Endothelial cell of umbilical vein (primary cell): ENCODE measurements around the gene RALGAPB. TPM values are rescaled to one million over a fixed set of nuclear protein-coding genes. Genes with fewer than 3 reads are reported as not detected.

Experiments used
- BruUV-seq: library from RNA; stranded (reverse); fragments of 400-500 nt; replicated peaks from 2 replicates; lab custom pipeline; 2021; lab: Mats Ljungman, UMichigan
- CTCF ChIA-PET: fragments of 300-600, 350-600 bp; sonication (Branson Sonifier 250); formaldehyde crosslinking; loops from one replicate; lab custom pipeline; 2021; ENCODE audit warnings: antibody characterized with exemption, inconsistent platforms; lab: Charles Lee
- POLR2A ChIA-PET: fragments of 300-600, 350-600 bp; sonication (Branson Sonifier 250); formaldehyde crosslinking; loops from one replicate; lab custom pipeline; 2021; ENCODE audit warnings: antibody characterized with exemption, inconsistent platforms; lab: Charles Lee
- DNase-seq: peaks from one replicate; pipeline ENCODE4 v3.0.0-alpha.2; 2011; ENCODE audit warnings: low read depth, low spot score
- FAIRE-seq: peaks from 2 replicates; lab custom pipeline; 2011; peaks lifted over from hg19 to GRCh38; lab: Jason Lieb, UNC
- H2AFZ ChIP-seq: 2 replicates; pipeline ENCODE4 v1.6.0; 2012; ENCODE audit warnings: low read depth, low read length, control low read depth, inconsistent platforms
- H3K27ac ChIP-seq: 2 replicates; pipeline ENCODE4 v1.5.1; 2011; ENCODE audit warnings: low read depth, mild to moderate bottlenecking, control low read depth, low read length, moderate library complexity; ENCODE audit not compliant: insufficient read depth
- H3K27me3 ChIP-seq, 2 experiments: 2 replicates each; pipeline versions ENCODE4 v1.6.0 to v1.6.1; 2011; ENCODE audit warnings: low read length in 2 of 2, mixed read lengths in 1 of 2; ENCODE audit not compliant: control insufficient read depth in 2 of 2, insufficient read depth in 2 of 2
- H3K36me3 ChIP-seq, 2 experiments: 2 replicates in 1 of 2; 3 replicates in 1 of 2; pipeline ENCODE4 v1.5.1; 2011; ENCODE audit warnings: low read length in 2 of 2, mild to moderate bottlenecking in 1 of 2, moderate library complexity in 1 of 2; ENCODE audit not compliant: control insufficient read depth in 2 of 2, insufficient read depth in 2 of 2; ENCODE audit errors: extremely low read depth in 1 of 2
- H3K4me1 ChIP-seq: 3 replicates; pipeline ENCODE4 v1.5.1; 2011; ENCODE audit warnings: mild to moderate bottlenecking, low read length; ENCODE audit not compliant: control insufficient read depth, insufficient read depth; ENCODE audit errors: extremely low read depth
- H3K4me2 ChIP-seq: 2 replicates; pipeline ENCODE4 v1.6.1; 2011; ENCODE audit warnings: low read length, control low read depth, mixed read lengths; ENCODE audit not compliant: insufficient read depth
- H3K4me3 ChIP-seq, 3 experiments: fragments of 200-600 bp in 1 of 3; sonication (generic), shearing (Covaris generic) in 1 of 3; replicated peaks in 1 of 3; 2 replicates each; pipeline ENCODE4 v1.5.1; 2011 to 2016; ENCODE audit warnings: control low read depth in 3 of 3, low read length in 3 of 3, mild to moderate bottlenecking in 2 of 3, inconsistent platforms in 1 of 3, low read depth in 1 of 3, moderate library complexity in 1 of 3; ENCODE audit not compliant: insufficient read depth in 1 of 3
- H3K79me2 ChIP-seq: 2 replicates; pipeline ENCODE4 v1.6.0; 2012; ENCODE audit warnings: low read length, inconsistent platforms; ENCODE audit not compliant: control insufficient read depth, insufficient read depth
- H3K9ac ChIP-seq: replicated peaks from 2 replicates; pipeline ENCODE3; 2011; ENCODE audit warnings: low read length, control low read depth; ENCODE audit not compliant: insufficient read depth; ENCODE audit errors: extremely low read depth
- H3K9me1 ChIP-seq: replicated peaks from 3 replicates; pipeline ENCODE4 v1.6.0; 2011; ENCODE audit warnings: mild to moderate bottlenecking, low read length; ENCODE audit not compliant: control insufficient read depth, insufficient read depth; ENCODE audit errors: extremely low read depth
- H3K9me3 ChIP-seq: replicated peaks from 2 replicates; pipeline ENCODE4 v1.5.1; 2012; ENCODE audit warnings: low read length, inconsistent platforms; ENCODE audit not compliant: control insufficient read depth, insufficient read depth
- H4K20me1 ChIP-seq: replicated peaks from 2 replicates; pipeline ENCODE3; 2011; ENCODE audit warnings: mild to moderate bottlenecking, low read length; ENCODE audit not compliant: control insufficient read depth, insufficient read depth; ENCODE audit errors: extremely low read depth
- CTCF ChIP-seq, 2 donors: IDR thresholded peaks; 1 replicate in 1 of 2; 2 replicates in 1 of 2; pipeline ENCODE4 v1.5.1; 2011; ENCODE audit warnings: low read length in 2 of 2, mild to moderate bottlenecking in 2 of 2, moderate library complexity in 2 of 2, control low read depth in 1 of 2, inconsistent platforms in 1 of 2, low read depth in 1 of 2; ENCODE audit not compliant: insufficient read depth in 1 of 2; ENCODE audit errors: extremely low read depth in 1 of 2
- EZH2 ChIP-seq: IDR thresholded peaks from 2 replicates; pipeline ENCODE4 v1.6.1; 2012; ENCODE audit warnings: borderline replicate concordance, low read depth, mild to moderate bottlenecking, moderate library complexity, low read length, inconsistent platforms; ENCODE audit not compliant: severe bottlenecking
- FOS ChIP-seq: IDR thresholded peaks from 2 replicates; pipeline ENCODE4 v1.6.1; 2011; ENCODE audit warnings: mild to moderate bottlenecking, low read length, moderate library complexity, borderline replicate concordance; ENCODE audit not compliant: insufficient read depth
- GATA2 ChIP-seq: IDR thresholded peaks from 2 replicates; pipeline ENCODE4 v1.7.0; 2011; ENCODE audit warnings: low read depth, mild to moderate bottlenecking, moderate library complexity, mixed read lengths, low read length; ENCODE audit not compliant: insufficient read length, insufficient read depth
- JUN ChIP-seq: IDR thresholded peaks from 2 replicates; pipeline ENCODE4 v1.6.1; 2011; ENCODE audit warnings: borderline replicate concordance, low read depth; ENCODE audit not compliant: insufficient read length, insufficient read depth
- MAX ChIP-seq: IDR thresholded peaks from 2 replicates; pipeline ENCODE4 v1.6.1; 2011; ENCODE audit not compliant: insufficient read depth, insufficient read length
- MYC ChIP-seq: IDR thresholded peaks from one replicate; pipeline ENCODE4 v1.6.1; 2011; ENCODE audit warnings: mild to moderate bottlenecking, low read depth, low read length
- POLR2A ChIP-seq: IDR thresholded peaks from 2 replicates; pipeline ENCODE4 v1.6.1; 2012; ENCODE audit warnings: low read depth, mild to moderate bottlenecking, control low read depth, low read length
- POLR2AphosphoS5 ChIP-seq: IDR thresholded peaks from 2 replicates; pipeline ENCODE4 v1.6.1; 2012; ENCODE audit warnings: low read depth, mild to moderate bottlenecking, control low read depth, low read length, moderate library complexity; ENCODE audit not compliant: insufficient read depth
- dilution Hi-C: fragments of 300-500 bp; cut with MboI; formaldehyde crosslinking; loops from one replicate; pipeline ENCODE4 v1.15.0; 2019; ENCODE audit warnings: low sequenced_read_pairs; ENCODE audit not compliant: extremely low pct_ligation_motif_present
- intact Hi-C: fragments of 100-400 bp; cut with micrococcal nuclease; formaldehyde crosslinking; loops from one replicate; pipeline ENCODE4 v1.10.0; 2022
- polyA plus RNA-seq, 4 experiments: library from polyadenylated mRNA; depleted of rRNA in 3 of 4; stranded (reverse) in 3 of 4; unstranded in 1 of 4; fragments of >200 nt; gene quantifications; 2 replicates each; pipeline versions ENCODE4 v1.2.1 to v1.2.3, GENCODE V29; 2011 to 2012; ENCODE audit warnings: missing spikeins in 1 of 4
- total RNA-seq: library from RNA; stranded (reverse); gene quantifications from 2 replicates; pipeline ENCODE4 v1.2.3, GENCODE V29; 2021

Gene RALGAPB
- total and polyA plus RNA-seq, 2 donors (not counting 3 experiments of a cell fraction or from before 2014, with no cell fraction given) = 12.8 to 38.7 TPM

GRCh38 chr20:38579921-38580320 lies 107.3 kb downstream of the RALGAPB start:
- FAIRE-seq (no peak), DNase-seq (no peak)
- CTCF ChIA-PET = interaction anchor here (1.4 to 1.6 kb wide), 2 partner anchors 8 to 14 kb away, joined by 4 read pairs; no protein-coding TSS in a partner anchor
- Histone ChIP-seq H3K4me3 (no peak overlapping the region), H3K4me1 (no peaks in the 10 kb centered on the region), H3K36me3 (peaks cover 0 to 6% of the 10 kb centered on the region in 2 experiments), H2AFZ (no peak overlapping the region), H3K9ac (no peak overlapping the region), H3K4me2 (no peak overlapping the region), H3K27me3 (peaks cover 0 to 6% of the 10 kb centered on the region in 2 experiments), H3K9me1 (no peaks in the 10 kb centered on the region), H3K79me2 (no peaks in the 10 kb centered on the region), H4K20me1 (no peaks in the 10 kb centered on the region), H3K27ac (no peak overlapping the region), H3K9me3 (no peaks in the 10 kb centered on the region)
- dilution Hi-C loops = no loop called here
- TF ChIP-seq CTCF (IDR thresholded peaks at IDR 0.05; ENCODE audit: extremely low read depth in 1 of 2, insufficient read depth in 1 of 2, low read depth in 1 of 2, low read length in 2 of 2) = no peak
- TF ChIP-seq EZH2 = no peak
- no peak for TF ChIP-seq POLR2A
- no peak for TF ChIP-seq POLR2AphosphoS5
- TF ChIP-seq JUN = no peak
- no peak for TF ChIP-seq MYC
- TF ChIP-seq GATA2 = no peak
- TF ChIP-seq MAX = no peak
- no peak for TF ChIP-seq FOS
- intact Hi-C loops = no loop called here
- POLR2A ChIA-PET = no interaction called here
- BruUV-seq = no TSS peak
